CD14-positive monocyte (primary cell): ENCODE measurements around the gene BRD2. TPM values are rescaled to one million over a fixed set of nuclear protein-coding genes. Genes with fewer than 3 reads are reported as not detected.

Experiments used
- DNase-seq, 3 donors: peaks; one replicate each; pipeline ENCODE4 v3.0.0-alpha.2; 2011 to 2022
- H2AFZ ChIP-seq: 2 replicates; pipeline ENCODE4 v1.6.0; 2012; ENCODE audit warnings: mild to moderate bottlenecking, low read depth, low read length, inconsistent platforms; ENCODE audit not compliant: insufficient read depth, poor library complexity, severe bottlenecking
- H3K27ac ChIP-seq, 2 donors: 1 replicate in 1 of 2; 2 replicates in 1 of 2; pipeline ENCODE4 v1.5.1; 2012 to 2013; ENCODE audit warnings: low read length in 2 of 2, control low read depth in 1 of 2, inconsistent platforms in 1 of 2, low read depth in 1 of 2, mild to moderate bottlenecking in 1 of 2
- H3K27me3 ChIP-seq, 2 donors: one replicate each; pipeline versions ENCODE4 v1.6.0 to v1.6.1; 2011 to 2013; ENCODE audit warnings: low read length in 2 of 2; ENCODE audit not compliant: control insufficient read depth in 2 of 2, insufficient read depth in 2 of 2
- H3K36me3 ChIP-seq, 2 donors: replicated peaks in 1 of 2; 1 replicate in 1 of 2; 2 replicates in 1 of 2; pipeline versions ENCODE4 v1.5.1 to v1.6.1; 2012 to 2013; ENCODE audit warnings: low read length in 2 of 2, control low read depth in 1 of 2, inconsistent platforms in 1 of 2, mild to moderate bottlenecking in 1 of 2; ENCODE audit not compliant: insufficient read depth in 2 of 2, control insufficient read depth in 1 of 2
- H3K4me1 ChIP-seq, 2 donors: 1 replicate in 1 of 2; 2 replicates in 1 of 2; pipeline versions ENCODE4 v1.5.1 to v1.6.1; 2012 to 2013; ENCODE audit warnings: low read length in 2 of 2, control low read depth in 1 of 2, inconsistent platforms in 1 of 2, mild to moderate bottlenecking in 1 of 2, moderate library complexity in 1 of 2; ENCODE audit not compliant: insufficient read depth in 2 of 2, control insufficient read depth in 1 of 2
- H3K4me2 ChIP-seq: replicated peaks from 2 replicates; pipeline ENCODE3; 2012; ENCODE audit warnings: low read length, moderate library complexity, mild to moderate bottlenecking; ENCODE audit not compliant: poor library complexity, severe bottlenecking; ENCODE audit errors: extremely low read depth
- H3K4me3 ChIP-seq, 3 experiments: fragments of 200-600 bp in 1 of 3; sonication (generic) in 1 of 3; replicated peaks in 1 of 3; 1 replicate in 2 of 3; 2 replicates in 1 of 3; pipeline ENCODE4 v1.5.1; 2011 to 2013; ENCODE audit warnings: low read length in 3 of 3, mild to moderate bottlenecking in 3 of 3, control low read depth in 2 of 3, low read depth in 2 of 3, inconsistent platforms in 1 of 3, moderate library complexity in 1 of 3
- H3K79me2 ChIP-seq: 2 replicates; pipeline ENCODE4 v1.6.0; 2012; ENCODE audit warnings: mild to moderate bottlenecking, control low read depth, inconsistent platforms, low read length, moderate library complexity; ENCODE audit not compliant: insufficient read depth
- H3K9ac ChIP-seq: 2 replicates; pipeline ENCODE4 v1.6.0; 2017; ENCODE audit warnings: low read length, mild to moderate bottlenecking; ENCODE audit not compliant: insufficient read depth, poor library complexity, severe bottlenecking
- H3K9me3 ChIP-seq, 2 donors: replicated peaks in 1 of 2; 1 replicate in 1 of 2; 2 replicates in 1 of 2; pipeline versions ENCODE4 v1.5.1 to v1.6.1; 2012 to 2013; ENCODE audit warnings: low read length in 2 of 2, control low read depth in 1 of 2; ENCODE audit not compliant: control insufficient read depth in 1 of 2, insufficient read depth in 1 of 2
- H4K20me1 ChIP-seq: 2 replicates; pipeline ENCODE4 v1.6.0; 2012; ENCODE audit warnings: mild to moderate bottlenecking, low read length, control low read depth, moderate library complexity; ENCODE audit not compliant: insufficient read depth
- H3K27ac Mint-ChIP-seq, 7 donors: one replicate each; pipeline ENCODE4 v1.8.0; 2020; ENCODE audit warnings: mild to moderate bottlenecking in 7 of 7, mixed read lengths in 7 of 7, moderate library complexity in 6 of 7, inconsistent platforms in 2 of 7
- H3K27me3 Mint-ChIP-seq, 3 donors: one replicate each; pipeline ENCODE4 v1.8.0; 2021 to 2022; ENCODE audit warnings: low read depth in 3 of 3, mild to moderate bottlenecking in 3 of 3, mixed read lengths in 3 of 3, moderate library complexity in 3 of 3, inconsistent platforms in 1 of 3
- H3K36me3 Mint-ChIP-seq, 2 donors: one replicate each; pipeline ENCODE4 v1.8.0; 2020; ENCODE audit warnings: mixed read lengths in 2 of 2, inconsistent platforms in 1 of 2, mild to moderate bottlenecking in 1 of 2
- H3K4me1 Mint-ChIP-seq: one replicate; pipeline ENCODE4 v1.8.0; 2020; ENCODE audit warnings: mild to moderate bottlenecking, mixed read lengths
- H3K4me3 Mint-ChIP-seq, 2 donors: one replicate each; pipeline ENCODE4 v1.8.0; 2020; ENCODE audit warnings: mild to moderate bottlenecking in 2 of 2, mixed read lengths in 2 of 2, moderate library complexity in 1 of 2
- H3K9me3 Mint-ChIP-seq, 7 donors: one replicate each; pipeline ENCODE4 v1.8.0; 2020 to 2022; ENCODE audit warnings: mixed read lengths in 7 of 7, mild to moderate bottlenecking in 6 of 7, moderate library complexity in 6 of 7, inconsistent platforms in 2 of 7
- WGBS: methylation state at CpG from one replicate; pipeline ENCODE4 v1.1.5; 2013; ENCODE audit warnings: missing lambda C conversion rate; ENCODE audit not compliant: insufficient coverage; 5-methylcytosine and 5-hydroxymethylcytosine counted together
- intact Hi-C, 2 donors: fragments of 100-400 bp; cut with micrococcal nuclease; formaldehyde crosslinking; loops; one replicate each; pipeline versions ENCODE4 v1.15.0 to v1.15.1; 2023
- polyA plus RNA-seq, 3 donors: library from polyadenylated mRNA; depleted of rRNA in 1 of 3; unstranded in 2 of 3; stranded (reverse) in 1 of 3; fragments of 300-500 nt in 2 of 3; fragments of >200 nt in 1 of 3; fragmentation: Illumina TruSeq in 2 of 3; gene quantifications; 1 replicate in 2 of 3; 2 replicates in 1 of 3; pipeline ENCODE4 v1.2.3, GENCODE V29; 2012 to 2021
- TF ChIP-seq, protein P1 (sequence below): fragments of 200-600 bp; IDR thresholded peaks from one replicate; pipeline ENCODE4 v1.8.0; 2022; ENCODE audit warnings: antibody characterized with exemption, mild to moderate bottlenecking

The BRD2 gene
- polyA plus RNA-seq, 3 donors: 9.6 to 475 (median 21.7) TPM

DNA sequence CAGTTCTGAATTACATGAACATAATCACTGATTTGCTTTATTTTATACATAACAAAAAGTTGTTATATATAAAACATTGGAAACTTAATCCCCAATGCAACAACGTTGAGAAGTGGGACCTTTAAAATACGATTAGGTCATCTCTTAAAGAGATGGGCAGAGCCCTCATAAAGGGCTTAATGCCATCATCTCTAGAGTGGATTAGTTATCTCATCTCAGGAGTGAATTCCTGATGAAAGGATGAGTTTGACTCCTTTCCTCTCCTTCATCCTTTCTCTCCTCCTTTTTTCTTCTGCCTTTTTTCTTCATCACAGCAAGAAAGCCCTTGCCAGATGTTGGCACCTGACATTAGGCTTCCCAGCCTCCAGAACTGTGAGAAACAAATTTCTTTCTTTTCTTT, 27.1 kb downstream of the BRD2 start:
- no peak overlapping the region for H3K27ac ChIP-seq
- TF ChIP-seq, protein P1, sequence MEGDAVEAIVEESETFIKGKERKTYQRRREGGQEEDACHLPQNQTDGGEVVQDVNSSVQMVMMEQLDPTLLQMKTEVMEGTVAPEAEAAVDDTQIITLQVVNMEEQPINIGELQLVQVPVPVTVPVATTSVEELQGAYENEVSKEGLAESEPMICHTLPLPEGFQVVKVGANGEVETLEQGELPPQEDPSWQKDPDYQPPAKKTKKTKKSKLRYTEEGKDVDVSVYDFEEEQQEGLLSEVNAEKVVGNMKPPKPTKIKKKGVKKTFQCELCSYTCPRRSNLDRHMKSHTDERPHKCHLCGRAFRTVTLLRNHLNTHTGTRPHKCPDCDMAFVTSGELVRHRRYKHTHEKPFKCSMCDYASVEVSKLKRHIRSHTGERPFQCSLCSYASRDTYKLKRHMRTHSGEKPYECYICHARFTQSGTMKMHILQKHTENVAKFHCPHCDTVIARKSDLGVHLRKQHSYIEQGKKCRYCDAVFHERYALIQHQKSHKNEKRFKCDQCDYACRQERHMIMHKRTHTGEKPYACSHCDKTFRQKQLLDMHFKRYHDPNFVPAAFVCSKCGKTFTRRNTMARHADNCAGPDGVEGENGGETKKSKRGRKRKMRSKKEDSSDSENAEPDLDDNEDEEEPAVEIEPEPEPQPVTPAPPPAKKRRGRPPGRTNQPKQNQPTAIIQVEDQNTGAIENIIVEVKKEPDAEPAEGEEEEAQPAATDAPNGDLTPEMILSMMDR: no peak
- H3K27me3 Mint-ChIP-seq: peaks cover 11 to 14% (median 12%) of the 10 kb centered on the region in 3 donors
- H3K9ac ChIP-seq: no peak overlapping the region
- peaks cover 6% of the 10 kb centered on the region for H3K4me1 Mint-ChIP-seq
- H3K9me3 ChIP-seq: no peaks in the 10 kb centered on the region
- no peak overlapping the region for H2AFZ ChIP-seq
- H3K4me1 ChIP-seq: peaks cover 5 to 6% of the 10 kb centered on the region in 2 donors
- H3K27ac Mint-ChIP-seq: no peak overlapping the region
- no peaks in the 10 kb centered on the region for H3K79me2 ChIP-seq
- no peaks in the 10 kb centered on the region for H3K36me3 Mint-ChIP-seq
- H4K20me1 ChIP-seq: no peaks in the 10 kb centered on the region
- peaks cover 3% of the 10 kb centered on the region in 2 donors for H3K27me3 ChIP-seq
- intact Hi-C loops: no loop called here
- H3K9me3 Mint-ChIP-seq: no peaks in the 10 kb centered on the region
- no peaks in the 10 kb centered on the region for H3K36me3 ChIP-seq
- no peak overlapping the region for H3K4me3 Mint-ChIP-seq
- no CpG with 5 or more reads among the region's 2 CpGs for whole genome bisulfite sequencing
- DNase-seq: no peak
- H3K4me3 ChIP-seq: no peak overlapping the region
- no peak overlapping the region for H3K4me2 ChIP-seq

DNA sequence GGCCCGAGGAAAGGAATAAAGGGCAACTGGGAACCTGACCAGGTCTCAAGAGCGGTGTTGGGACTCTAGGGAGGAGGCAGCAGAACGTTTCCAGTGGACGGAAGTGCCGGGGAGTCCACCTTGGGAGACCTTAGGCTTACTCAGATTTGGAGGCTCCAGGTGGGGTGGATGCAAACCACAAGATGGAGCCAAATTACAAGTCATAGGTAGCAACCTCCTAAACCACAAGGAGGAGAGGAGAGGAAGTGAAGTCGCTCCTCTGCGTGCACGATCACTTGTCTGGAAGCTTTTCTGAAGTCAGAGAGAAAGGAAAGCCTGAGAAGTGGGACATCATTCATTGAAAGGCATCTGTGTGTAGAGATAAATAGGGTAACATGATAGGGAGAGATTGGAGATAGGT, 31.7 kb downstream of the BRD2 start:
- Histone ChIP-seq H3K27me3 (peaks cover 3% of the 10 kb centered on the region in 2 donors), H3K4me1 (peaks cover 8 to 13% of the 10 kb centered on the region in 2 donors), H4K20me1 (no peaks in the 10 kb centered on the region), H3K9ac (no peak overlapping the region), H3K27ac (no peak overlapping the region), H3K36me3 (no peaks in the 10 kb centered on the region), H3K79me2 (no peaks in the 10 kb centered on the region), H3K4me3 (no peak overlapping the region), H2AFZ (peak overlapping the region; percentile 2), H3K9me3 (no peaks in the 10 kb centered on the region), H3K4me2 (no peak overlapping the region)
- peaks cover 11 to 13% (median 12%) of the 10 kb centered on the region in 3 donors for H3K27me3 Mint-ChIP-seq
- WGBS: 29% methylated on average over 5 of the region's 8 CpGs
- TF ChIP-seq, protein P1: peak; percentile 19
- H3K27ac Mint-ChIP-seq: peak overlapping the region in 1 of 7 donors; percentile 18
- no peaks in the 10 kb centered on the region for H3K9me3 Mint-ChIP-seq
- H3K4me1 Mint-ChIP-seq: peaks cover 11% of the 10 kb centered on the region
- DNase-seq: peak in 2 of 3 donors; percentile 17 to 49
- intact Hi-C loops: no loop called here
- H3K36me3 Mint-ChIP-seq: no peaks in the 10 kb centered on the region
- no peak overlapping the region for H3K4me3 Mint-ChIP-seq
